LNCaP clone FGC (cell line): Measurements from ENCODE around the gene FHL2.

Experiments
- DNase-seq: peaks from one replicate; pipeline ENCODE4 v3.0.0-alpha.2; 2011; ENCODE audit warnings: low read depth
- H3K4me3 ChIP-seq: 2 replicates; pipeline ENCODE4 v1.5.1; 2011; ENCODE audit warnings: mild to moderate bottlenecking, low read depth, low read length, control low read depth
- TF ChIP-seq, protein P1 (sequence below): IDR thresholded peaks from 2 replicates; pipeline ENCODE4 v1.5.1; 2012; ENCODE audit warnings: mild to moderate bottlenecking; ENCODE audit not compliant: control insufficient read depth, insufficient read depth; ENCODE audit errors: extremely low read depth

The FHL2 gene

DNA sequence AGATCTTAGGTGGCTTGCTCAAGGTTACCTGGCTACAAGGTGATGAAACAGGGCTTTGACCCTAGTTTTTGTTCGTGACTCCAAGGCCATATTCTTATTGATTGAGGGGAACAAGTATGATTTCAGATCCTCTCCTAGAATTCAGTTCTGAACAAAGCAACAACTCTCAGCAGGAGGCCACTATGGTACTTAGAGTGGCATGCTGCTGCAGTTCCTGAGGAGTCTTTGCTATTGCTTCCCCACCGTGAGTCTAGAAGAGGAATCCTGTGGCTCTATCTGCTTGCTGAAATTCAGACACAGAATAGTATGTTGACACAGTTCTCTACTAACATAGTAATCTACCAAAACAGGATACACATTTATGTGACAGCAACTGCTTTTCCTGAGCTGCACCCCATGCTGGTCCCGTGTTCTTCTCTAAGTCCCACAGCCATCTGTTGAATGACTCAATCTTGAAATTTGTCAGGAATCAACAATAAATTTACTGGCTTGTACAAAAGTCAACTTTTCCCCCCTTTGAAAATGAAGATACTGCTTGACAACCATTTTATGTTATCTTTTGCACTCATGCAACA is 73.4 kb downstream of the FHL2 start:
- DNase-seq, result no peak
- H3K4me3 ChIP-seq, result no peak overlapping the region
- TF ChIP-seq, protein P1, sequence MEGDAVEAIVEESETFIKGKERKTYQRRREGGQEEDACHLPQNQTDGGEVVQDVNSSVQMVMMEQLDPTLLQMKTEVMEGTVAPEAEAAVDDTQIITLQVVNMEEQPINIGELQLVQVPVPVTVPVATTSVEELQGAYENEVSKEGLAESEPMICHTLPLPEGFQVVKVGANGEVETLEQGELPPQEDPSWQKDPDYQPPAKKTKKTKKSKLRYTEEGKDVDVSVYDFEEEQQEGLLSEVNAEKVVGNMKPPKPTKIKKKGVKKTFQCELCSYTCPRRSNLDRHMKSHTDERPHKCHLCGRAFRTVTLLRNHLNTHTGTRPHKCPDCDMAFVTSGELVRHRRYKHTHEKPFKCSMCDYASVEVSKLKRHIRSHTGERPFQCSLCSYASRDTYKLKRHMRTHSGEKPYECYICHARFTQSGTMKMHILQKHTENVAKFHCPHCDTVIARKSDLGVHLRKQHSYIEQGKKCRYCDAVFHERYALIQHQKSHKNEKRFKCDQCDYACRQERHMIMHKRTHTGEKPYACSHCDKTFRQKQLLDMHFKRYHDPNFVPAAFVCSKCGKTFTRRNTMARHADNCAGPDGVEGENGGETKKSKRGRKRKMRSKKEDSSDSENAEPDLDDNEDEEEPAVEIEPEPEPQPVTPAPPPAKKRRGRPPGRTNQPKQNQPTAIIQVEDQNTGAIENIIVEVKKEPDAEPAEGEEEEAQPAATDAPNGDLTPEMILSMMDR, result no peak

DNA sequence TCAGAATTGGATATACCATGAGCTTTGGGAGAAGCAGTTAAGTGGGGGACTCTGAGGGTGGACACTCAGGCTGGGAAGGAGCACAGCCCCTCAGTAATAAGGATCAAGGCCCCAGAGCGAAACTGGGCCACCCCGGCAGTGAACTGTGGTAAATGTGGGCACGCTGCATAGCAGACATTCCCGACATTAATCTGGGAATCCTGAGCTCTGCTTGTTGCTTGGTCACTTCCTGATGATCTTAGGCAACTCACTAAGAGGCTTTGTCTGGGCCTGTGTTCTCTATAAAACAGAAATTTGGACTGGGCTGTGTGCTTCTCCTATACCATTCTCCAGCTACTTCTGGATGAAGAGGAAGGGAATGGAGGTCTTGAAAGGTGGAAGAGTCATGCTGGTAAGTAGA is 74.1 kb downstream of the FHL2 start:
- TF ChIP-seq, protein P1, result no peak
- DNase-seq, result no peak
- H3K4me3 ChIP-seq, result no peak overlapping the region

DNA sequence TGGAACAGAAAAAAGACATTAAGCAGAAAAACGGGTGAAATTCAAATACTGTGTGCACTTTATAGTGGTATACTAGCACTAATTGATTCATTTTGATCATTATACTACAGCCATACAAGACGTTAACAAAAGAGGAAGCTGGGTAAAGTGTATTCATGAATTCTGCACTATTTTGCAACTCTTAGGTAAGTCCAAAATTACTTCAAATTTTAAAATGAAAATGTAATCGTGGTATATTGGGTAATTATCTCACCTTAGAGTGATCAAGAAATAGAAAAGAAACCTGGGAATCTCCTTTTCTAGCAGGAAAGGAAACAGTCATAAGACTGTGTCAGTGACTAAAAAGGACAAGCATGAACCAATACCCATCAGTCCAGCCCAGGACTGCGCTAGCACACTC is 74.8 kb downstream of the FHL2 start:
- TF ChIP-seq, protein P1, result no peak
- no peak overlapping the region for H3K4me3 ChIP-seq
- no peak for DNase-seq

DNA sequence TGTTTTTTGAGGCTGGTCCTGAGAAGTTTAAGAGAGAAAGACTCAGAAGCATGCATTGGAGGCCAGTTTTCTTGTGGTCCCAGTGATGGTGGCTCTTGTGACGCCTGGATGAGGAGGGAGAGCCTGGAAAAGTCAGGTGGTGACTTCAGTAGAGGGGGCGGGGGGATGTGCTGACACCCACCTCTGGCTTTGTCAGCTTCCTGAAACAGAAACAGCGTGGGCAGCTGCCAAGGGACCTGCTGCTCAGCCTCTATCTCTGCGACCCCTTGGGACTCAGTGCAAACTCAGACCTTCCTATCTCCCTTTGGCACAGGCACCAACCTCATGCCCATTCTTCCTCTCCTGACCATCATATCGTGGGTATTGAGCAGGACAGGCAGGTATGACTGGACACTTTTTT is 75.7 kb downstream of the FHL2 start:
- DNase-seq, result no peak
- no peak overlapping the region for H3K4me3 ChIP-seq
- TF ChIP-seq, protein P1, result no peak

DNA sequence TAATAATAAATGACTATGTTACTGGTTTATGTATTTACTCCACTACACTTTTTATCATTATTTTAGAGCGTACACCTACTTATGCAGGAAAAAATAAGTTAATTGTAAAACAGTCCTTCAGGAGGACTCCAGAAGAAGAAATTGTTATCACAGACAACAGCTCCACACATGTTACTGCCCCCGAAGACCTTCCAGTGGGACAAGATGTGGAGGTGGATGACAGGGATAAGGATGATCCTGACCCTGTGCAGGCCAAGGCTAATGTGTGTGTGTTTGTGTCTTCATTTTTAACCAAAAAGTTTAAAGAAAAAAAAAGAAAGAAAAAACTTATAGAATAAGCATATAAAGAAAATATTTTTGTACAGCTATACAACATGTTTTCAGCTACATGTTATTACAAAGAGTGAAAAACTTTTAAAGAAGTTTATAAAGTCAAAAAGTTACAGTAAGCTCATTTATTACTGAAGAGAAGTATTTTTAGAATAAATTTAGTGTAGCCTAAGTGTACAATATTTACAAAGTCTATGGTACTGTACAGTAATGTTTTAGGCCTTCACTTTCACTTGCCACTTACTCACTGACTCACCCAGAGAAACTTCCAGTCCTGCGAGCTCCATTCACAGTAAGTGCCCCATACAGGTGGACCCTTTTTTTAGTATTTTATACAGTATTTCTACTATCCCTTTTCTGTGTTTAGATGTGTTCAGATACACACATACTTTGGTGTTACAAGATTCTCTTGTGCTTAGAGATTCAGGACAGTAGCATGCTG is 76.8 kb downstream of the FHL2 start:
- no peak overlapping the region for H3K4me3 ChIP-seq
- TF ChIP-seq, protein P1, result no peak
- no peak for DNase-seq

DNA sequence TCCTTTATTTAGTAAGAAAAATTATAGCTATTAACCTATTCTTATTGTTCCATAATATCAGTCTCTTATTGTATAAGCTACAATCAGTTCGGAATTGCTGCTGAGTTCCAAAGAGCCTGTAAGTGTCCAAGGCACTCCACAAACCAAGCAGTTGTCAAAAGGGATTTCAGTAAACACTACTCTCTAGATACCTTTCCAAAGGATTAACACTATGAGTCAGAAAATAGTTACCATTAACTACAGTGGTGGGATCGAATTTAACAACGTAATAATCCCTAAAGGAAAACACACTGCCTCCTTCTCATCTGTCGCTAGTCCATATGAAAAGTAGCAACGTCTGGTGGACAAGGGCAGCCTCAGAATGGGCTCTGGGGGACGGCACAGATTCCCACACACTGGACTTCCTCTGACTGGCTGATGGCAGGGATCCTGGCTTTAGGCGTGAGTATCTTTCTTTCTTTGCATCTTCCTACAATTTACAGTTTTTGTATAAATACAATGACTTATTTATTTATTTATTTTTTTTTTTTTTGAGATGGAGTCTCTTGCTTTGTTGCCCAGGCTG is 78.1 kb downstream of the FHL2 start:
- DNase-seq, result no peak
- H3K4me3 ChIP-seq, result no peak overlapping the region
- TF ChIP-seq, protein P1, result no peak
